HEK293 (cell line): Measurements from ENCODE around the gene TRABD.

Experiments used
- CTCF ChIA-PET: fragments of 350-600 bp; formaldehyde crosslinking; extraction: SDS; loops from one replicate; lab custom pipeline; 2021; ENCODE audit warnings: antibody characterized with exemption; lab: Yijun Ruan, JAX
- POLR2A ChIA-PET: fragments of 300-600 bp; formaldehyde crosslinking; extraction: SDS; loops from one replicate; lab custom pipeline; 2020; ENCODE audit warnings: antibody characterized with exemption, inconsistent platforms; lab: Yijun Ruan, JAX
- H3K27ac ChIP-seq: fragments of 200-500 bp; sonication (Bioruptor generic); 2 replicates; pipeline ENCODE4 v1.5.1; 2014; ENCODE audit warnings: low read depth, low read length, control low read depth, inconsistent platforms; ENCODE audit errors: extremely low read depth
- H3K36me3 ChIP-seq, 2 experiments: fragments of 200-500 bp in 1 of 2; sonication (Bioruptor generic) in 1 of 2; 1 replicate in 1 of 2; 2 replicates in 1 of 2; pipeline ENCODE4 v1.5.1; 2014 to 2017; ENCODE audit warnings: inconsistent platforms in 2 of 2, low read length in 2 of 2; ENCODE audit not compliant: control insufficient read depth in 2 of 2, insufficient read depth in 1 of 2
- H3K4me1 ChIP-seq: fragments of 200-500 bp; sonication (Bioruptor generic); 2 replicates; pipeline ENCODE4 v1.5.1; 2014; ENCODE audit warnings: mild to moderate bottlenecking, low read length, inconsistent platforms; ENCODE audit not compliant: control insufficient read depth, insufficient read depth
- H3K4me3 ChIP-seq: 2 replicates; pipeline ENCODE4 v1.5.1; 2011; ENCODE audit warnings: low read depth, mild to moderate bottlenecking, control low read depth, low read length, moderate library complexity
- H3K9me3 ChIP-seq: fragments of 200-500 bp; sonication (Bioruptor generic); 2 replicates; pipeline ENCODE4 v1.5.1; 2014; ENCODE audit warnings: low read depth, low read length, inconsistent platforms; ENCODE audit not compliant: control insufficient read depth, insufficient read depth
- IKZF3 ChIP-seq: fragments of 450-650 bp; IDR thresholded peaks from 2 replicates; pipeline ENCODE4 v1.5.0; 2018; ENCODE audit warnings: missing biosample characterization, mild to moderate bottlenecking, missing genetic modification characterization, moderate library complexity
- PRDM10 ChIP-seq: fragments of 450-650 bp; formaldehyde crosslinking; IDR thresholded peaks from 2 replicates; pipeline ENCODE4 v1.5.1; 2016; ENCODE audit warnings: missing biosample characterization, missing genetic modification characterization
- YY1 ChIP-seq: fragments of 450-650 bp; formaldehyde crosslinking; IDR thresholded peaks from 2 replicates; pipeline ENCODE4 v1.5.1; 2018; ENCODE audit warnings: missing biosample characterization, missing genetic modification characterization
- ZBTB11 ChIP-seq: fragments of 450-650 bp; formaldehyde crosslinking; conservative IDR thresholded peaks from 2 replicates; pipeline ENCODE4 v1.5.1; 2016; ENCODE audit warnings: low read depth, missing biosample characterization, missing genetic modification characterization
- ZFP37 ChIP-seq: fragments of 450-650 bp; formaldehyde crosslinking; IDR thresholded peaks from 2 replicates; pipeline ENCODE4 v1.5.1; 2016; ENCODE audit warnings: missing biosample characterization, missing genetic modification characterization
- ZFP41 ChIP-seq: fragments of 450-650 bp; formaldehyde crosslinking; IDR thresholded peaks from 2 replicates; pipeline ENCODE4 v1.5.1; 2016; ENCODE audit warnings: missing biosample characterization, missing genetic modification characterization, borderline replicate concordance
- ZIC2 ChIP-seq: fragments of 450-650 bp; formaldehyde crosslinking; IDR thresholded peaks from 2 replicates; pipeline ENCODE4 v1.5.1; 2016; ENCODE audit warnings: missing biosample characterization, missing genetic modification characterization
- ZNF112 ChIP-seq: fragments of 450-650 bp; formaldehyde crosslinking; IDR thresholded peaks from 2 replicates; pipeline ENCODE4 v1.5.0; 2017; ENCODE audit warnings: missing biosample characterization, missing genetic modification characterization
- ZNF140 ChIP-seq: fragments of 450-650 bp; formaldehyde crosslinking; IDR thresholded peaks from 2 replicates; pipeline ENCODE4 v1.5.1; 2016; ENCODE audit warnings: missing biosample characterization, missing genetic modification characterization
- ZNF184 ChIP-seq: fragments of 450-650 bp; IDR thresholded peaks from 2 replicates; pipeline ENCODE4 v1.5.1; 2018; ENCODE audit warnings: missing biosample characterization, mild to moderate bottlenecking, missing genetic modification characterization
- ZNF48 ChIP-seq: fragments of 450-650 bp; formaldehyde crosslinking; IDR thresholded peaks from 2 replicates; pipeline ENCODE4 v1.5.1; 2016; ENCODE audit warnings: missing biosample characterization, missing genetic modification characterization
- ZNF529 ChIP-seq: fragments of 450-650 bp; formaldehyde crosslinking; IDR thresholded peaks from 2 replicates; pipeline ENCODE4 v1.5.1; 2017; ENCODE audit warnings: missing genetic modification characterization, missing biosample characterization; ENCODE audit not compliant: insufficient replicate concordance
- ZNF704 ChIP-seq: fragments of 450-650 bp; formaldehyde crosslinking; IDR thresholded peaks from 2 replicates; pipeline ENCODE4 v1.5.1; 2016; ENCODE audit warnings: missing biosample characterization, missing genetic modification characterization
- ZNF785 ChIP-seq: fragments of 450-650 bp; formaldehyde crosslinking; IDR thresholded peaks from 2 replicates; pipeline ENCODE4 v1.5.1; 2016; ENCODE audit warnings: missing biosample characterization, missing genetic modification characterization

The TRABD gene

GRCh38 chr22:50175191-50175461, 10.6 kb upstream of the TRABD start:
- ChIA-PET POLR2A (interaction anchor here (0.6 kb wide), 1 partner anchor 33 kb away, joined by 4 read pairs; no protein-coding TSS in a partner anchor), CTCF (no interaction called here)
- TF ChIP-seq ZNF112 (tag by site-specific recombination) = no peak
- Histone ChIP-seq H3K9me3 (no peaks in the 10 kb centered on the region), H3K27ac (no peak overlapping the region), H3K36me3 (peaks cover 0 to 28% of the 10 kb centered on the region in 2 experiments; a peak in 1 of 3 replicates), H3K4me3 (no peak overlapping the region), H3K4me1 (no peaks in the 10 kb centered on the region)

GRCh38 chr22:50175921-50176849, 9.5 kb upstream of the TRABD start:
- Histone ChIP-seq H3K4me1 (no peaks in the 10 kb centered on the region), H3K9me3 (no peaks in the 10 kb centered on the region), H3K36me3 (peaks cover 0 to 35% of the 10 kb centered on the region in 2 experiments; a peak in 1 of 3 replicates), H3K27ac (no peak overlapping the region), H3K4me3 (no peak overlapping the region)
- TF ChIP-seq IKZF3 (no peak), ZFP37 (no peak), PRDM10 (tag by site-specific recombination) (peak; percentile 56; the same call in 1 of the 2 replicates), ZIC2 (tag by site-specific recombination) (0 out of 2 replicates have a peak, but pooled peaks have one; percentile 4)
- CTCF ChIA-PET = no interaction called here
- POLR2A ChIA-PET = no interaction called here

GRCh38 chr22:50176850-50177536, 8.7 kb upstream of the TRABD start:
- no peak for TF ChIP-seq ZNF785 (tag by site-specific recombination)
- TF ChIP-seq ZNF529 (tag by site-specific recombination) = no peak
- TF ChIP-seq ZNF704 (tag by site-specific recombination) = no peak
- H3K4me1 ChIP-seq = no peaks in the 10 kb centered on the region
- no peaks in the 10 kb centered on the region for H3K9me3 ChIP-seq
- POLR2A ChIA-PET = no interaction called here
- CTCF ChIA-PET = no interaction called here
- H3K27ac ChIP-seq = no peak overlapping the region
- H3K4me3 ChIP-seq = no peak overlapping the region
- peaks cover 0 to 35% of the 10 kb centered on the region in 2 experiments; a peak in 1 of 3 replicates for H3K36me3 ChIP-seq

GRCh38 chr22:50177537-50178470, 7.9 kb upstream of the TRABD start:
- no peaks in the 10 kb centered on the region for H3K9me3 ChIP-seq
- H3K4me3 ChIP-seq = no peak overlapping the region
- ChIA-PET POLR2A (no interaction called here), CTCF (no interaction called here)
- H3K27ac ChIP-seq = no peak overlapping the region
- no peaks in the 10 kb centered on the region for H3K4me1 ChIP-seq
- H3K36me3 ChIP-seq = peaks cover 0 to 35% of the 10 kb centered on the region in 2 experiments; a peak in 1 of 3 replicates
- TF ChIP-seq ZFP41 (tag by site-specific recombination) (no peak), ZBTB11 (tag by site-specific recombination) (no peak), ZNF704 (tag by site-specific recombination) (no peak), ZNF140 (tag by site-specific recombination) (no peak), ZNF48 (tag by site-specific recombination) (no peak), ZNF184 (no peak), YY1 (tag by site-specific recombination) (no peak)
